CD4-positive, CD25-positive, alpha-beta regulatory T cell (primary cell): ENCODE measurements around the gene SGK2. TPM values are rescaled to one million over a fixed set of nuclear protein-coding genes. Genes with fewer than 3 reads are reported as not detected.

ENCODE experiments used
- ATAC-seq, 2 donors: fragments of 150-1000 bp; cut with Tn5 transposase; one replicate each; pipeline ENCODE4 v1.10.0; 2021; ENCODE audit warnings: low read depth in 2 of 2, moderate number of reproducible peaks in 2 of 2, moderate library complexity in 1 of 2
- DNase-seq, 3 donors: peaks; one replicate each; pipeline versions ENCODE4 v3.0.0 to v3.0.0-alpha.2; 2012 to 2022; ENCODE audit warnings: mixed read lengths in 1 of 3
- H3K27ac ChIP-seq: one replicate; pipeline ENCODE4 v1.7.0; 2013; ENCODE audit warnings: mild to moderate bottlenecking, low read length; ENCODE audit not compliant: insufficient read depth, poor library complexity, severe bottlenecking
- H3K27me3 ChIP-seq: one replicate; pipeline ENCODE4 v1.7.0; 2013; ENCODE audit warnings: low read length; ENCODE audit not compliant: control insufficient read depth, insufficient read depth
- H3K36me3 ChIP-seq: one replicate; pipeline ENCODE4 v1.7.0; 2013; ENCODE audit warnings: mild to moderate bottlenecking, low read length, moderate library complexity; ENCODE audit not compliant: control insufficient read depth, insufficient read depth
- H3K4me1 ChIP-seq: 2 replicates; pipeline ENCODE4 v1.7.0; 2013; ENCODE audit warnings: mild to moderate bottlenecking, low read length; ENCODE audit not compliant: insufficient read depth, control insufficient read depth, poor library complexity, severe bottlenecking
- H3K4me3 ChIP-seq: one replicate; pipeline ENCODE4 v1.7.0; 2013; ENCODE audit warnings: low read depth, mild to moderate bottlenecking, low read length, moderate library complexity
- H3K9me3 ChIP-seq, 2 experiments: 1 replicate in 1 of 2; 2 replicates in 1 of 2; pipeline ENCODE4 v1.7.0; 2013; ENCODE audit warnings: low read length in 2 of 2, mild to moderate bottlenecking in 1 of 2, moderate library complexity in 1 of 2; ENCODE audit not compliant: control insufficient read depth in 2 of 2
- H3K27ac Mint-ChIP-seq, 3 donors: one replicate each; pipeline ENCODE4 v1.8.0; 2020 to 2022; ENCODE audit warnings: mild to moderate bottlenecking in 3 of 3, mixed read lengths in 3 of 3, moderate library complexity in 2 of 3
- H3K27me3 Mint-ChIP-seq: one replicate; pipeline ENCODE4 v1.8.0; 2022; ENCODE audit warnings: mild to moderate bottlenecking, mixed read lengths
- H3K36me3 Mint-ChIP-seq: one replicate; pipeline ENCODE4 v1.8.0; 2020; ENCODE audit warnings: mixed read lengths
- H3K4me1 Mint-ChIP-seq, 4 donors: one replicate each; pipeline ENCODE4 v1.8.0; 2020 to 2022; ENCODE audit warnings: mixed read lengths in 4 of 4, mild to moderate bottlenecking in 1 of 4
- H3K4me3 Mint-ChIP-seq, 4 donors: one replicate each; pipeline ENCODE4 v1.8.0; 2020 to 2022; ENCODE audit warnings: mild to moderate bottlenecking in 4 of 4, mixed read lengths in 4 of 4, moderate library complexity in 3 of 4
- H3K9me3 Mint-ChIP-seq, 7 donors: one replicate each; pipeline ENCODE4 v1.8.0; 2020 to 2022; ENCODE audit warnings: mixed read lengths in 7 of 7, mild to moderate bottlenecking in 3 of 7, moderate library complexity in 2 of 7
- polyA plus RNA-seq, 4 donors: library from polyadenylated mRNA; unstranded; fragments of 300-500 nt; fragmentation: Illumina TruSeq; gene quantifications; one replicate each; pipeline ENCODE4 v1.2.3, GENCODE V29; 2021
- total RNA-seq: library from RNA; stranded (reverse); gene quantifications from one replicate; pipeline ENCODE4 v1.2.3, GENCODE V29; 2022

Gene SGK2
- total and polyA plus RNA-seq, 5 donors from 2014 or later: 1.7 TPM; not detected in 4

- Mint-ChIP-seq H3K27ac (no peak overlapping the region), H3K4me3 (no peak overlapping the region), H3K9me3 (peaks cover 0 to 6% (median 0%) of the 10 kb centered on the region in 7 donors), H3K27me3 (no peaks in the 10 kb centered on the region), H3K36me3 (peaks cover 4% of the 10 kb centered on the region), H3K4me1 (peaks cover 0 to 12% (median 6%) of the 10 kb centered on the region in 4 donors)
- no peak for DNase-seq
- H3K36me3 ChIP-seq: no peaks in the 10 kb centered on the region
- ATAC-seq: no peak
- H3K27me3 ChIP-seq: no peaks in the 10 kb centered on the region
- no peak overlapping the region for H3K27ac ChIP-seq
- no peak overlapping the region for H3K4me3 ChIP-seq
- H3K4me1 ChIP-seq: peaks cover 9% of the 10 kb centered on the region
- no peaks in the 10 kb centered on the region for H3K9me3 ChIP-seq
Measured at GRCh38 chr20:43520074-43520630, 38.7 kb upstream of the SGK2 start.

GRCh38 chr20:43525021-43525420 lies 33.8 kb upstream of the SGK2 start:
- no peaks in the 10 kb centered on the region for H3K27me3 Mint-ChIP-seq
- no peak overlapping the region for H3K4me3 Mint-ChIP-seq
- ATAC-seq (no peak), DNase-seq (no peak)
- no peaks in the 10 kb centered on the region for H3K36me3 ChIP-seq
- no peak overlapping the region for H3K27ac Mint-ChIP-seq
- peaks cover 0 to 3% (median under 1%) of the 10 kb centered on the region in 4 donors for H3K4me1 Mint-ChIP-seq
- no peak overlapping the region for H3K4me3 ChIP-seq
- H3K9me3 ChIP-seq: no peaks in the 10 kb centered on the region
- H3K27ac ChIP-seq: no peak overlapping the region
- H3K9me3 Mint-ChIP-seq: peaks cover 0 to 6% (median 1%) of the 10 kb centered on the region in 7 donors
- no peaks in the 10 kb centered on the region for H3K27me3 ChIP-seq
- peaks cover 7% of the 10 kb centered on the region for H3K36me3 Mint-ChIP-seq
- no peaks in the 10 kb centered on the region for H3K4me1 ChIP-seq

GRCh38 chr20:43528258-43528875 lies 30.5 kb upstream of the SGK2 start:
- ATAC-seq (no peak), DNase-seq (no peak)
- Histone ChIP-seq H3K27ac (no peak overlapping the region), H3K36me3 (no peaks in the 10 kb centered on the region), H3K27me3 (no peaks in the 10 kb centered on the region), H3K4me3 (no peak overlapping the region), H3K9me3 (no peaks in the 10 kb centered on the region), H3K4me1 (no peaks in the 10 kb centered on the region)
- peak overlapping the region in 1 of 3 donors; percentile 11 for H3K27ac Mint-ChIP-seq
- peaks cover 3% of the 10 kb centered on the region for H3K36me3 Mint-ChIP-seq
- H3K9me3 Mint-ChIP-seq: peaks cover 0 to 6% (median 0%) of the 10 kb centered on the region in 7 donors
- no peaks in the 10 kb centered on the region for H3K27me3 Mint-ChIP-seq
- peaks cover 0 to 3% (median 0%) of the 10 kb centered on the region in 4 donors for H3K4me1 Mint-ChIP-seq
- H3K4me3 Mint-ChIP-seq: peak overlapping the region in 1 of 4 donors; percentile 29

- no peak overlapping the region for H3K27ac ChIP-seq
- H3K9me3 ChIP-seq: no peaks in the 10 kb centered on the region
- H3K36me3 Mint-ChIP-seq: peaks cover 3% of the 10 kb centered on the region
- no peaks in the 10 kb centered on the region for H3K36me3 ChIP-seq
- peaks cover 0 to 3% (median 0%) of the 10 kb centered on the region in 4 donors for H3K4me1 Mint-ChIP-seq
- H3K27me3 ChIP-seq: no peaks in the 10 kb centered on the region
- ATAC-seq: no peak
- no peak for DNase-seq
- peaks cover 0 to 6% (median 0%) of the 10 kb centered on the region in 7 donors for H3K9me3 Mint-ChIP-seq
- no peak overlapping the region for H3K27ac Mint-ChIP-seq
- H3K4me1 ChIP-seq: no peaks in the 10 kb centered on the region
- no peaks in the 10 kb centered on the region for H3K27me3 Mint-ChIP-seq
- H3K4me3 ChIP-seq: no peak overlapping the region
- no peak overlapping the region for H3K4me3 Mint-ChIP-seq
Measured at GRCh38 chr20:43529051-43529450, 29.8 kb upstream of the SGK2 start.

- no peaks in the 10 kb centered on the region for H3K9me3 ChIP-seq
- no peaks in the 10 kb centered on the region for H3K27me3 ChIP-seq
- ATAC-seq (no peak), DNase-seq (no peak)
- no peak overlapping the region for H3K4me3 ChIP-seq
- H3K27ac ChIP-seq: no peak overlapping the region
- Mint-ChIP-seq H3K4me1 (peaks cover 0 to 3% (median 0%) of the 10 kb centered on the region in 4 donors), H3K27ac (peak overlapping the region in 1 of 3 donors; percentile 52), H3K9me3 (peaks cover 0 to 3% (median 0%) of the 10 kb centered on the region in 7 donors), H3K4me3 (no peak overlapping the region), H3K27me3 (no peaks in the 10 kb centered on the region), H3K36me3 (peaks cover 3% of the 10 kb centered on the region)
- H3K4me1 ChIP-seq: no peaks in the 10 kb centered on the region
- no peaks in the 10 kb centered on the region for H3K36me3 ChIP-seq
Measured at GRCh38 chr20:43529457-43530153, 29.2 kb upstream of the SGK2 start.

- DNase-seq (no peak), ATAC-seq (no peak)
- Histone ChIP-seq H3K27ac (no peak overlapping the region), H3K4me3 (no peak overlapping the region), H3K36me3 (no peaks in the 10 kb centered on the region), H3K9me3 (no peaks in the 10 kb centered on the region), H3K27me3 (no peaks in the 10 kb centered on the region), H3K4me1 (no peaks in the 10 kb centered on the region)
- H3K36me3 Mint-ChIP-seq: peaks cover 3% of the 10 kb centered on the region
- H3K27ac Mint-ChIP-seq: no peak overlapping the region
- H3K27me3 Mint-ChIP-seq: no peaks in the 10 kb centered on the region
- peaks cover 0 to 3% (median 0%) of the 10 kb centered on the region in 4 donors for H3K4me1 Mint-ChIP-seq
- H3K4me3 Mint-ChIP-seq: no peak overlapping the region
- peaks cover 0 to 3% (median 0%) of the 10 kb centered on the region in 7 donors for H3K9me3 Mint-ChIP-seq
Measured at GRCh38 chr20:43530321-43531090, 28.3 kb upstream of the SGK2 start.

GRCh38 chr20:43531091-43531443 lies 27.8 kb upstream of the SGK2 start:
- Mint-ChIP-seq H3K36me3 (peaks cover 3% of the 10 kb centered on the region), H3K27me3 (no peaks in the 10 kb centered on the region)

More at GRCh38 chr20:43531091-43531443, 27.8 kb upstream of the SGK2 start:
- no peaks in the 10 kb centered on the region for H3K9me3 ChIP-seq
- DNase-seq (no peak), ATAC-seq (no peak)
- no peak overlapping the region for H3K4me3 Mint-ChIP-seq
- peaks cover 0 to 3% (median 0%) of the 10 kb centered on the region in 4 donors for H3K4me1 Mint-ChIP-seq
- no peaks in the 10 kb centered on the region for H3K36me3 ChIP-seq
- peaks cover 0 to 3% (median 0%) of the 10 kb centered on the region in 7 donors for H3K9me3 Mint-ChIP-seq
- no peaks in the 10 kb centered on the region for H3K27me3 ChIP-seq
- no peak overlapping the region for H3K4me3 ChIP-seq
- no peak overlapping the region for H3K27ac ChIP-seq
- H3K27ac Mint-ChIP-seq: no peak overlapping the region
- H3K4me1 ChIP-seq: no peaks in the 10 kb centered on the region
